KG1 (cell line): ENCODE data around the gene HSPG2.

ENCODE experiments used
- DNase-seq: peaks from one replicate; lab custom pipeline; 2025; lab: John Stamatoyannopoulos, UW

The HSPG2 gene

DNA sequence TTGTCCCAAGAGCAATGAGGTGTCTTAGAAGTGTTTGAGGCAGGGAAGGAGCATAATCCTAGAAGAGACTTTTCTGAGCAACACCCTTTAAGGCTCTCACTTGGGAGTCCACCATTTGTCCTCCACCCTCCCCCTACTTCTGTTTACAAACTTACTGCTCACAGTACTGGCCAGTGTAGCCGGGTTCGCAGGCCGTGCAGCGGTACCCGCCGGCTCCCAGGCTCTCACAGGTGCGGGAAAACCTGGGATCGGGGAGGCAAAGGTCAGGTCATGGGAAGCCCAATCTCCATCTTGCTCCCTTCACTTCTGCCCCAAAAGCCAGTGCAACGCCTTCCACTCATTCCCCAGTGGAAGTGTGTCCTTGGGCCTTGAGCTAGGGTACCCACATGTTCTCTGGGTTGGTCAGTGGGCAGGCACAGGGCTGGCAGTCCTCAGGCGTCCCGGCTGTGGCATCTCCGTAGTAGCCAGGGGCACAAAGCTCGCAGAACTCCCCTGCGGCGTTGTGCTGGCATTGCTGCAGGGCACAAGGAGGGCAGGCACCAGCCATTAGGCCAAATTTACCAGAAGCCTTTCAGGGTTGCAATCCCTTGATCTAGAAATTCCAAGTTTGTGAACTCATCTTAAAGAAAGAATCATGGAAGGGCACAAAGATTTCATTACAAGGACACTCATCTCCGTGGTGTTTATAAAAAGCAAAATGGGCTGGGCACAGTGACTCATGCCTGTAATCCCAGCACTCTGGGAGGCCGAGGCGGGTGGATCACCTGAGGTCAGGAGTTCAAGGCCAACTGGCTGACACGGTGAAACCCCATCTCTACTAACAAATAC, 75.3 kb downstream of the HSPG2 start:
- DNase-seq = no peak

DNA sequence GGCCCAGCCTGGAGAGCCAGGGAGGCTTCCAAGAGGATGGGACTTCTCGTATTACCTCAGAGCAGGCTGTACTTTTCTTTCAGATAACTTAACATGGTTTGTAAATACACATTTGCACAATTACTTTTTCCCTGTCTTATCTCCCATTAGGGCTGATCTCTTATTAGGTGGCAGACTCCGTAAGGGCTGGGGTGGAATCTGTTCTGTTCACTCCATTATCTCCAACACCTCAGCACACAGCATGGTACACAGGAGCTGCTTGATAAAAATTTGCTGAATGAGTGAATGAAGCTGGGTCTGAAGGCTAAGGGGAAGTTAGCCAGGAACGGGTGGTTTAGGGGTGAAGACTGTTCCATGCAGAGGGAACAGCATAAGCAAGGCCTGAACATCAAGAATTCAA, 76.1 kb downstream of the HSPG2 start:
- DNase-seq = no peak

DNA sequence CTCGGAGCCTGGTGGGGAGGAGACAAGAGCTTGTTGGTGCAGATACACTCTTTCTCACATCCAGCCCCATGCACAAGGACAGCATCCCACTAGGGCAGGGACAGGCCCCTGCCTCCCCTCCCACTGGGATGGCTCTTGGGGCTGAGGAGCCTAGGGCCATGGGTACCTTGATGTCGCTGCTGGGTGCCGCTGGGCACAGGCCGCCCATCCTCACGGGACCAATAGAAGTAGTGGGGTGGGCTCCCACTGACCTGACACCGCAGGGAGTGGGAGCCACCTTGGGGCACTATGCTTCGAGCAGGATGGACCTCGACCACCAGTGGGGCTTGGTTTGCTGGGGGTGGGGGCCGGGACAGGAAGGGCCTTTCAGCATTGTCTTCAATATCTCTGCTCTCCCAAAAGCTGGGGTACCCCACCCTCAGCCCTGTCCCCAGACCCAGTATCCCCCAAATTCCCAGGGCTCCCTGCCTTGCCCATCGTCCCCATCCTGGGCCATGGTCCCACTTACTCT, 77.4 kb downstream of the HSPG2 start:
- DNase-seq = no peak

DNA sequence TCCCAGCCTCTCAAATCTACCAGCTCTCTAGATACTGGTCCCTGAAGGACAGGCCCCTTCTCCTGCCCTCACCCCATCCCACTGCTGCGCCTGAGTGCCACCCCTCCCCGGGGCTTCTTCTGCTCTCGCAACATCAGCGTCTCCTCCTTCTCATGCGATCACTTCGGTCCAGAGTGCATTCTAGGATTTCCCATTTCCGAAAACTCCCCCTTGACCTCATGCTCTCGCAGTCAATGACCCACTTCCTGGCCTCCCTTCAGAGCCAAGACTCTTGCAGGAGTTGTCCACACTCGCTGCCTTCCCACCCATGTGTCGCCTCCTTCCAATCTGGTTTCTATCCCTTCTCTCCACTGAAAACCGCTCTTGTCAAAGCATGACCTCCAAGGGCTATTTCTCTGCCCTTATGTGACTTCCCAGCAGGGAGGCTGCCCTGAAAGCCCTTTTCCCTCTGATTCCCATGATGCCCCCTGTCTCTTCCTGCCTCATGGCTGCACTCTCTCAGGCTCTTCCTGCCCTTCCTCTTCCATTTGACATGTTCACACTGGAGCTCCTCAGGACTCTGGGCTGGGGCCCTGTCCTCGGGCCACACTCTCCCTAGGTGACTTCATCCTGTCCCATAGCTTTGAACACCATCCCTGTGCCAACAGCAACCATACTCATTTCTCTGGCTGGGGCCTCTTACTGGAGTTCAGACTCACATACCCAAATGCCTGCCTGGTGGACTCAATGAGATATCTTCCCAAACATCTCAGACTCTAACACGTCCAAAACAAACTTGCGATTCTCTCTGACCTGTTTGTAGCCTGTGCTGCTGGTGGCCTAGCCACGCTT, 79.1 kb downstream of the HSPG2 start:
- DNase-seq = no peak

DNA sequence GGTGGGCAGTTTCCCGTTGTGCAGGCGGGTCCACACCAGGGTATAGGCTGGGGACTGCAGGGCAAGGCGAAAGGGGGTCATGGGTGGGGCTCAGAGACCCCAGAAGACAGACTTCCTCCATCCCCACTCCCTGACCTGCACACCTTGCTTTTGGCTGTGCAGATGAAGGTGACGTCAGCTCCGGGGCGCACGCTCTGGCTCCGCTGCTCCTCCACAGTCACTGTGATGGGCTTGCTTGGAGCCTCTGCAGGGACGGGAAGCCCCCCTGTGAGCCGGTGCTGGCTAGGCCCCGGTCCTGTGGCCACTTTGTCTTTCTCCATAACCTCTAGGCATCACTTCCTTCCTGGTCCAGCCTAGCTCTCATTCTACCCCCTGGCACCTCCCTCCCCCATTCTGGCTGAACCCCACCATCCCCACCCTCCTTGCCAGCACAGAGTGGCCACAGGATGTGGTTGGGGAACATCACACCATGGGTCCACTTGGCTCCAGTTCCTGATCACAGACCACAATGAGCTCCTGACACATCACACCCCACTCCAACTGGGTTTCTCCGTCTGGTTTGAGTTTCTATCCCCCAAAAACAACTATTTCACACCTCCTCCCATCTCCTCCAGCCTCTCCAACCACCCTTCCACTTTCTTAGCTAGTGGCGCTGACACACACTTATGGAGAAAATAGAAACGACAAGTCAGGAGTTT, 79.8 kb downstream of the HSPG2 start:
- no peak for DNase-seq

DNA sequence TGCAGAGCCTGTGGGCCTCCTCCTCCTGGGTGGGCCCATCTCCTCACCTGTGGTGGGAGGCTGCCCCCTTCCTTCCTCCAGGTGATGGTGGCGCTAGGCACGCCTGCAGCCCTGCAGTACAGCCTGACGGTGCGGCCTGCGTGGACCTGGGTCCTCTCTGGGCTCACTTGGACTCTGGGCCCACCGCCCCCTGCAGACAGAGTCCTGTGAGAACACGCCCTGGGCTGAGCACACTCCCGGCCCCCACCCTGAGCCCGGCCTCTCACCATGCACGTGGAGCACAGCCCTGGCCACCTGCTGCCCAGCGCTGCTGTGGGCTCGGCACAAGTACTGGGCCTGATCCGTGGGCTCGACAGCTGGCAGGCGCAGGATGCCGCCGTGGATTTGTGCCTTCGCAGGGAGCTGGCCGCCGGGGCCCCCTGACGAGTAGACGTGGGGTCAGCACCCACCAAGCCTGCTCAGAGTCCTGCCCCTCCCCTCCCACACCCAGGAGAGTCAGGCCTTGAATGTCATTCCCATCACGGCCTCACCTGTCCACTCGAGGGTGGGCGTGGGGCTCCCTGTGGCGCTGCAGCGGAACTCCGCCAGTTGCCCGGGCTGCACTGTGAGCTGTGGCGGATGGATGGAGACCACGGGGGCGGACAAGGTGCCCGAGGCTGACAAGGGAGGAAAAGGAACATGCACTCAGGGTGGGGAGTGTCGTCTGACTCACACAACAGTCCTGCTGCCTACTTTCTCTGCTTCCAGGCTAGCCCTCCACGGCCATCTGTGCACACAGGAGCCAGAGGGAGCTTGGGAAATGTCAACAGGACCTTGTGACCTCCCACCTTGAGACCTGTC, 81.6 kb downstream of the HSPG2 start:
- DNase-seq = no peak

DNA sequence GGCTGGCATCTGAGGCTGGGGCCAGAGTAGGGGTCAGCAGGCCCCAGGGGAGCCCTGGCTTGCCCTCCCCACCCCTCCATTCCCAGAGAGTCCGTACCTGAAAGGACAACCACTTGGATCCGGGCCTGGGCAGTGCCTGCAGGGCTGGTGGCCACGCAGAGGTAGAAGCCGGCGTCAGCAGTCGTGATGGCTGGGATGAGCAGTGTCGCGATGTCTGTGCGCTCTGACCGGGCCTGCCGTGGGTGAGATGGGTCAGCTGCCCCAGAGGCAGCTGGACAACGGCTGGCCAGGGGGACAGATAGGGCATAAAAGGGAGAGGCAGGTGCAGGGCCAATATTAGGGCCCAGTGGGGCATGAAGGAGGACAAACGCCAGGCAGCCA, 82.4 kb downstream of the HSPG2 start:
- DNase-seq = no peak

DNA sequence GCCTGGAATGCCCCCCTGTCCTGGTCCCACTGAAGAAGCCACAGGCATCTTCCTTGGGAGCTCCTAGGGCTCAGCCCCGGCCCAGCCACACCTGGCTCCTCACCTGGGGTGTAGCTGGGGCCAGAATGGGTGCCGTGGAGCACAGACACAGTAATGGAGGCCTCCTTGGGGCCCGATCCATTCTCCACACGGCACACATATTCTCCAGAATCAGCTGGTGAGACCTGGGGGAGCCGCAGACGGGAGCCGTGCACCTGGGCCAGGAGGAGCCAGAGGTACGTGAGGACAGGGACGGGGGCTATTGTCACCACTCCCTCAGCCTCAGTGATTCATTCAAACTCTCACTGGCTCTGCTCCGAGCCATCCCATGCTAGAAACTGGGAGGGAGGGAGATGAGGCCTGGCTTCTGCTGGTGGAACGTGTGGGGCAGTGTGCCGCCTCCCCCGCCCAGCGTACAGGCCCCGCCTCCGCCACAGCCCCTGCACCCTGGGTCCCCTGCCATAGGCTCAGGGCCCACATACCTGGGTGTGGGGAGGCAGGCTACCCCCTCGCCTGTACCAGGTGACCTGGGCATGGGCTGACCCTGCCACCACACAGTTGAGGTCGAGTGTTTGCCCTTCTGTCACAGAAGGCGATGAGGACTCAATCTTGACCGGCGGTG, 82.9 kb downstream of the HSPG2 start:
- no peak for DNase-seq

DNA sequence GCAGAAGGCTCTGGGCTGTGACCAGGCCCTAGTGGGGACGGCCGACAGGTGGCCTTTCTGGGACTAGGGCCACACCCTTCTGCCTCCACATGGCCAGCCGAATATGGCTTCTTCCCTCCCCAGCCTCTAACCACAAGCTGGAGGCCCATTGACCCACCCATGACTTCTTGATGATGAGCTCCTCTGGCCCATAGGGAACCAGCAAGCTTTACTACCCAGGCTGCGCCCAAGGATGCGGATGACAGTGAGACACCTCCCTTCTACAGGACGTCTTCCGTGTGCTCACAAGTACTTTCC, 84.0 kb downstream of the HSPG2 start:
- DNase-seq = no peak

DNA sequence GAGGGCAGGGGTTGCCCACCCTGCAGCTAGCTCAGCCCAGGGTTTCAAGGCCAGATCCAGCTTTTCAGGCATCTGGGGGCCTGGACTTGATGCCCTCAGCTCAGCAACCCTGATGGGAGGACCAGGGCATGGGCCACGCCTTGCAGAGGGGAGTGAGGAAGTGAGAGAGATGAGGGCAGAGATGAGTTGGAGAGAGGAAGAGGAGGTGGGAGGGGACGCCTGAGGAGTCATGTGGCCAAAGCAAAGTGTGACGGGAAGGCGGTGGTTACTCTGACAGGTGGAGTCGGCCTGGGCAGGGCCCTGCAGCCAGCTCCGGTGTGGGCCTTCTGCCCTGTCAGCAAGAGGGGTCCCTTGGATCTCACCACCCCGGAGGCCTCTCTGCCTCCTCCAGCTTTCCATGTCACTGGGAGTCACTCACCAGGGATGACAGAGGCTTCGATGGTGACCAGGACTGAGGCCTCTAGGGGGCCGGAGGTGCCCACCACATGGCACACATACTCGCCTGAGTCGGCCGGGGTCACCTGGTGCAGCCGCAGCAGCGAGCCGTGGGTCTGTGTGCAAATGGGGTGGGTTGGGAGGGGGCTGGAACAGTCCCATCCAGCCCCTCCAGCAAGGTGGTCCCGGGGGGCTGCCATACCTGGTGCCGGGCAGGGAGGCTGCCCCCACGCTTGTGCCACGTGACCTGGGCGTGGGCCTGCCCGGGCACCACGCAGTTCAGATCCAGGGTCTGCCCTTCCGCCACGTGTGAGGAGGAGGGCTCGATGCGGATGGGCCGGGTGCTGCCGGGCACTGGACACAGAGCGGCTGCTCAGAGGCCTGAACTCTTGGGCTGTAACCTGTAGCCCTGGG, 84.6 kb downstream of the HSPG2 start:
- DNase-seq = no peak

DNA sequence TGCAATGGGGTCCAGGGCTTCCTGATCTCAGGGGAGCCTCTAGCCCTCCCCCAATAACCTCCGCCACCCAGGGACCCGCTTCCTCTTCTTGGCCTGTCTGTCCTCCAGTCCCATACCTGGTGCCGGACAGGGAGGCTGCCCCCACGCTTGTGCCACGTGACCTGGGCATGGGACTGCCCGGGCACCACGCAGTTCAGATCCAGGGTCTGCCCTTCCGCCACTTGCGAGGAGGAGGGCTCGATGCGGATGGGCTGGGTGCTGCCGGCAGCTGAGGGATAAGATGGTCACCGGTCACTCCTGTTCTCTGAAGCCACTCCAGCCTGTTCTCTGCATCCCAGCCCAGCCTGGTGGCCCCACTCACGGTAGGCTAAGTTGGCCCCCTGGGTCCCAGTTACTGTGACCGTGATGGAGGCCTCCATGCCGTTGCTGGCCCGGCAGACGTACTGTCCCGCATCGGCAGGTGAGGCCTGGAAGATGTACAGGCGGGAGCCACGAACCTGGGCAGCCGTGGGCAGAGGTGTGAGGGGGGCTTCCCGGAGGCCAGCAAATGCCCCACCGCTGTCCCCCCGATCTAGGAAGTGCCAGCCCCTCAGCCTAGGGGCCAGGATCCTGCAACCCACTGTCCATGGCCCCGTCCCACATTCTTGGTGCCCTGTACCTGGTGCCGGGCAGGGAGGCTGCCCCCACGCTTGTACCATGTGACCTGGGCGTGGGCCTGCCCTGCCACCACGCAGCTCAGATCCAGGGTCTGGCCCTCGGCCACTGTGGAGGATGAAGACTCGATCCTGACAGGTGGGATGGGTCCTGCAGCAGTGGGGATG, 85.5 kb downstream of the HSPG2 start:
- DNase-seq = no peak

DNA sequence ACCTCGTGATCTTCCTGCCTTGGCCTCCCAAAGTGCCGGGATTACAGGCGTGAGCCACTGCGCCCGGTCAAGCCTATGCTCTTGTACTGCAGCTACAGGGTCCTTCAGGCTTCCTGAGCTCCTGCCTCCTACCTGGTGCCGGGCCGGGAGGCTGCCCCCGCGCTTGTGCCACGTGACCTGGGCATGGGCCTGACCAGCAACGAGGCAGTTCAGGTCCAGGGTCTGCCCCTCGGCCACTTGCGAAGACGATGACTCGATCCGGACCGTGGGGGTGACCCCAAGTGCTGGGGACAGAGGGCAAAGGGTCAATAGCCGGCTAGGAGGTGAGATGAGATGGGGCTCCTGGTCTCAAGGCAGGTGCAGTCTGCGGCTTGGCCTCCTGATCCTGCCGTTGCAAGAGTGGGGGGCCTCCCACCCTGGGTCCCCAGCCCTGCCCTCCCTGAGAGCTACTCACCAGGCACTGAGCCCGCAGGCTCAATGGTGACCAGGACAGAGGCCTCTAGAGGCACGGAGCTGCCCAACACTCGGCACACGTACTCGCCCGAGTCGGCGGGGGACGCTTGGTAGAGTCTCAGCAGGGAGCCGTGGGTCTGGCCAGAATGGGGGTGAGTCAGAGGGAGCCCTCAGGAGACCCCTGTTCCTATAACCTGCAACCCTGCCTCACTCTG, 87.1 kb downstream of the HSPG2 start:
- DNase-seq = no peak

DNA sequence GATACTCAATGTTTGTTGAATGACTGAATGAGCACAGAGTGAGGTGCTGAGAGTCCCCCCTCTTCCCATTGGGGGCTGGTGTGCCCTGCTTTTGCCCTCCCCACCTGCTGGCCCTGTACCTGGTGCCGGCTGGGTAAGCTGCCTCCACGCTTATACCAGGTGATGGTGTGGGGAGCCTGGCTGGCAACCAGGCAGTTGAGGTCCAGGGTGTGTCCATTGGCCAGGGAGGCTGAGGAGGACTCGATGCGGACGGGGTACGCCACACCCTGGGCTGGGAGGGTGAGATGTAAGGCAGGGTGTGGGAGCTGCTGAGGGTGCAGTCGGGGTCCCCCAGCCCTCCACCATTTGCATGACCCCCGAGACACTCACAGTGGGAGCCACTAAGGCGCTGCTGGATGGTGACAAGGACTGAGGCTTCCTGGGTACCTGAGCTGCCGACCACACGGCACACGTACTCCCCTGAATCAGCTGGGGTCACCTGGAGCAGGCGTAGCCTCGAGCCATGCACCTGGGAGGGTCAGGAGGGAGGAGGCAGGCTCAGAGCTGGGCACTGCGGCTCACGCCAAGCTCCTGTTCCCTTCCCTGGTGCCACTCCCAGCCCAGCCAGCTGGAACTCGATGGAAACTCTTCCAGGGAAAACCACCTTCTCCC, 88.5 kb downstream of the HSPG2 start:
- no peak for DNase-seq

DNA sequence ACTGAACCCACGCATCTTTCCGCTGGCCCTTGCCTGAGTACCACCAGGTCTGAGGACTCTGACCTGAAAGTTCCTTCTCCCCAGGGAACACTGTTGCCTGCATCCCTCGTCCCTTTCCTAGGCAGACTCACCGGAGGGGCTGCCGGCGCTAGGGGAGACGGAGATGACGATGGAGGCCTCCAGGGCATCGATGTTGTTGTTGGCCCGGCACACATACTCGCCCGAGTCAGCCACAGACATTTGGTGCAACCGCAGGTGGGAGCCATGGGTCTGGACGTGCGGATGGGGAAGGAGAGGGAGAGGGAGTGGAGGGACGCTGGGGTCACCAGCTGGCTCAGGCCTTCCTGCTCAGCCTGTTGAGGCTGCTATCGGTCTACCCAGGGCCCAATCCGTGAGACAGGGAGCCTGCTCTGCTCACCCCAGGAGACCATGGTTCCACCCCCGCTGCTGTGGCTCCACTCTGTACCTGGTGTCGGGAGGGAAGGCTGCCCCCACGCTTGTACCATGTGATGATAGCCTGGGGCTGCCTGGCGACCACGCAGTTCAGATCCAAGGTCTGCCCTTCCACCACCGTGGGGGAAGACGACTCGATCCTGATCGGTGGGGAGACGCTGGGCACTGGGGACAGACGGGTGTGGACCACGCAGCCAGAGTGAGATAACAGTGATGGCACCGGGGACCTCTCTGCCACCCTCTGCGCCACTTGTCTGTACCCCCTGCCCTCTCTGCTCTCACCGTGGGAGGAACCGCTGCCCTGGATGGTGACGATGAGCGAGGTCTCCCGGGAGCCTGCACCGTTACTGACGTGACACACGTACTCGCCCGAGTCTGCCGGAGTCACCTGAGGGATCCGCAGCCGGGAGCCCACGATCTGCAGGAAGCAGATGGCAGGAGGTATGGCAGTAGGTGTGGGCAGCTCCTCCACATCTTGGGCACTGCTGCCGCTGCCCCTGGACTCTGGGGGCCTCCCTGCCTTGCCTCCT, 89.6 kb downstream of the HSPG2 start:
- DNase-seq = no peak

DNA sequence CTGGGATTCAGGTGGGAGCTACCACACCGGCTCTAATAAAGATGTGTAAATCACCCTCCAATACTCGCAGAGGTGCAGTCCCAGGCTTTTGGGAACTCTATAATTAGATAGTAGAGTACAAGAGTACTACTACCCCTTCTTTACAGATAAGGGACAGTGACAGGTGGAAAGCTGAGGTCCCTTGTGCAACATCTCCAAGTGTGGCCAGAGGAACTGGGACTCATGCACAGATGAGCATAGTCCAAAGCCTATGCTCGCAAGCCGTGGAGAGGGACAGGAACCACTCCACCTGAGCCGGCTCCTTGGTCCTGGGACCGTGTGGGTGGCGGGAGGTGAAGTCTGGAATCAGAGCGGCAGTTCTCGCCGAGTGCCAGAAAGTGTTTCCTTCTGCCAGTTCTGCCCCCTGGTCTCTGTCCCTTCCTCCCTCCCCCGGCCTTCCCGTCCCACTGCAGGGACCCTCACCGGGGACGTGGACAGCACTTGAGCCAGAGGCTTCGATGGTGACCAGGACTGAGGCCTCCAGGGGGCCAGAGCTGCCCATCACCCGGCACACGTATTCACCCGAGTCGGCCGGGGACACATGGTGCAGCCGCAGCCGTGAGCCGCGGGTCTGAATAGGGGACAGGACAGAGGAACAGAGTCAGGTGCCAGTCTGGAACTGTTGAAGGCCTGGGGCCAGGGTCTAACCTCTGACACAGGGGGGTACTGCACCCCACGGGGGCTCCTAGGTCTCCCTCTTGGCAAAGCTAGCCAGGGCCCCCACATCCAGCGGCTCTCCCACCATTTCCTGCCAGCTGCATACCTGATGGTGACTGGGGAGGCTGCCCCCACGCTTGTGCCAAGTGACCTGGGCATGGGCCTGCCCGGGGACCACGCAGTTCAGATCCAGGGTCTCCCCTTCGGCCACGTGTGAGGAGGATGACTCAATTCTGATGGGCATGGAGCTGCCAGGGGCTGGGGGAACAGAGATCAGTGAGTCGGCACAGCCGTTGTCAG, 91.2 kb downstream of the HSPG2 start:
- no peak for DNase-seq

DNA sequence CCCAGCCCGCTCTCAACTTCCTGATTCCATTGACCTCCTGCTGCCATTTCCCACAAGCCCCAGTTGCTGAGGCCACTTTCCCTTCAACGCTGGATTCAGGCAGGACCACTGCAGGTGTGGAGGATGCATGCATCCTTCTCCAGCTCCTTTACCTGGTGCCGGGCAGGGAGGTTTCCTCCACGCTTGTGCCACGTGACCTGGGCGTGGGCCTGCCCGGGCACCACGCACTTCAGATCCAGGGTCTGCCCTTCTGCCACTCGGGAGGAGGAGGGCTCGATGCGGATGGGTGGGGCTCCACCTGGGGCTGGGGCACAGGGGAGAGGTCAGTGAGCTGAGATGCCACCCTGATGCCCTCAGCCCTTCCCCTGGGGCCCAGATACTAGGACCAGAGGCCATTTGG, 93.1 kb downstream of the HSPG2 start:
- DNase-seq = no peak
